G401 (cell line): ENCODE data around the gene ARL14EP. TPM values are rescaled to one million over a fixed set of nuclear protein-coding genes. Genes with fewer than 3 reads are reported as not detected.

Experiments used
- DNase-seq: peaks from one replicate; pipeline ENCODE4 v3.0.0-alpha.2; 2015; ENCODE audit warnings: low spot score
- in situ Hi-C: cut with HindIII; loops from 2 replicates; pipeline ENCODE4 v1.10.0; 2016; ENCODE audit warnings: low sequenced_read_pairs, mixed read lengths
- total RNA-seq: library from RNA; depleted of rRNA; stranded (reverse); fragments of >200 nt; shearing (Covaris generic); gene quantifications from 2 replicates; pipeline ENCODE4 v1.2.3, GENCODE V29; 2014; rRNA removed

The ARL14EP gene
- total RNA-seq, 1 experiment from 2014 or later = 10.3 TPM

DNA sequence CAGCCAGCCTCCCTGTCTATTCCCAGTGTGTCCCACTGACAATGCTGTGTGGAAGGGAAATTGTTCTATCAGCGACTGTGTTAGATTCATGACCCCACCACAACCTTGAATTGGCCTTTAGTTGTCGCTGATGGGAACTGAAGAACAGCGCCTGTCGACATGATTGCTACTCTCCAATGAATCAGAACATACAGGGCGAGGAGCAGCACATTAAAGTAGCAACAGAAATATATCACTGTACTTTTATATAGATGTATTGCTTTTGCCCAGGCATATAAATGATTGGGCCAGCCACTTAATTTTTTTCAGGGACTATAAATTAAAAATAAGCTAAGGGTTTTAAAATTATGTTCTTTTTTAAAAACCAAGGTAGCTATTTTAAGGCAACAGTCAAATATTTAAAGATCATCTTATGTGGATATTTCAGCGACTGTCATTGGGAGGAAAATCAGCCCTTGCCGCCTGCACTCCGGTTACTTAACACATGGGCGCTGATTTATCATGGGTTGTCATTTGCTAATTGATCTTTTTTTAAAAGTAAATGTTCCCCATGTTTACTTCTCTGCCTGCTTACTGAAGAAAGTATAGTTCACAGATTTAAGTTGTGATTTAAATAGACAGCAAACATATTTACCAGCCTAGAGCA is 42.1 kb downstream of the ARL14EP start:
- no peak for DNase-seq
- in situ Hi-C loops = no loop called here

DNA sequence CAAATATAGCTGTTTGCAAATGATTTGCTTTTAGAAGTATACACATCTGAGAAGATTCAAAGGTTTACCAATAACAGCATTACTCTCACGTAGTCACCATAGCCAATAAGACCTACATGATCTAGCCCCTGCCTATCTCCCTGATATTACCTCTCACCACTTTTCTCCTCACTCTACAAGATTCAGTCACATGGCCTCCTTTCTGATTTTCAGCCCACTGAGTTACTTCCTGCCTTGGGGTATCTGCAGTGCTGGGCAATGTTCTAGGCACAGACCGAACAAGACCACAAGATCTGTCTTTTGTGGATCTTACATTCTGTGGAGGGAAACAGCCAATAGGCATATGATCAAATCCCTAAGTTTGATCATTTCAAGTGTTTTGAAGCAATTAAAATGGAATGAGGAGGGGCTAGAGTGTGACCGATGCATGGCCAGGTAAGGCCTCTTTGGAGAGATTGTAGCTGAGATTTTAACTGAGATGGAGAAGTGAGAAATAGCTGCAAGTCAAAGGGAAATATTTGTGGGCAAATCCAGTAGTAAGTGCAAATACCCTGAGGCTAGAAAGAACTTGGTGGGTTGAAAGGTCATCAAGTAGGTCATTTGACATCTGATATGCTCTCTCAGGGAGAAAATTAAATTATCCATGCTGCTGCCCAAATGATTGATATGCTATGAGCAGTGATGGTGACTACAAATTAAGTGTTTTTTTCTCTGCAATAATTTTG is 43.1 kb downstream of the ARL14EP start:
- in situ Hi-C loops = no loop called here
- DNase-seq = no peak

- no peak for DNase-seq
- in situ Hi-C loops = no loop called here
These were observed 45.5 kb downstream of the ARL14EP start for GRCh38 chr11:30368394-30368793.

GRCh38 chr11:30370164-30370563 is 47.3 kb downstream of the ARL14EP start:
- in situ Hi-C loops = no loop called here
- DNase-seq = no peak

GRCh38 chr11:30377347-30377746 is 54.4 kb downstream of the ARL14EP start:
- in situ Hi-C loops = no loop called here

DNA sequence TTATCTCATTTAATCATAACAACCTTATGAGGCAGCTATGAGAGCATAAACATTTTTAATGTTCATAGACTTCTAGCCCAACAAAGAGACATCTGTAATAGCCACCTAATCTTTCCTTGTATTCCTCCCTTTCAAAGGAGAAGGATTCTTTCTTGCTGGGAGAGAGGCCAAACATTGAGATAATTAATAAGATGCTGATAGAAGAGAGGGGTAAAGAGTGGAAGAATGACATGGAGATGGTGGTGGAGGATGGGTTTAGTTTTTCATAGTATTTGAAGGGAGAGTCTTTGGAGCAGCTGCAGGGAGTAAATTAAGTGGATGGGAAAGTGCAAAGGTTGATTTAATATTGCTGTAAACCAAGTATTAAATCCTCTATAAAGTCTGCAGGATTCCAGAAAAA is 57.9 kb downstream of the ARL14EP start:
- DNase-seq = no peak
- in situ Hi-C loops = no loop called here

More at GRCh38 chr11:30377347-30377746, 54.4 kb downstream of the ARL14EP start:
- no peak for DNase-seq

DNA sequence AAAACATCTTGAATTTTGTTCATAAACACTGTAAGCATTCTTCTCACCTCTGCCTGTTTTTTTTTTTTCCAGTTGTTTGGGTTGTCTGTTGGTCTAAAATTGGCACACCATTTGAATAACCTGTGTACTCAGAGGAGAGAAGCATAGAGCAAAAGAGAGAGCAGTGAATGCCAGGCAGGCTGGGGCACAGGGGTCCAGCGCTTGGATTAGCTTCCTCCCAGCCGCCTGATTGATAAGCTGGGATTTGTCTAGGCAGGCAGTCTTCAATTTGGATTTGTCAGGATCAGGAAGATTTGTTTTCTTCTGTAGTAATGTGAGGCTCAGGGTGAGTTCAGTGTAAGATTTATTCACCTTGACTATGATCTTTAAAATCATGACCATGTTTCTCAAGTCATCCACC is 59.0 kb downstream of the ARL14EP start:
- in situ Hi-C loops = no loop called here
- no peak for DNase-seq

Other genes starting within 250 kb of the ARL14EP start
- gene FSHB, start 92.1 kb upstream of the ARL14EP start, total RNA-seq = not detected in 2 replicates